Tibial nerve (tissue), 3 donors: ENCODE data around the gene MOV10L1.
"Not testable (repeated sequence)": the region's sequence is repeated elsewhere in the genome, so short reads cannot be mapped to it uniquely, and the experiment has no call there.

ENCODE experiments used
- CTCF ChIP-seq, 5 experiments: fragments of 200-600 bp in 3 of 5; fragments of 450-650 bp in 2 of 5; sonication (generic) in 3 of 5; IDR thresholded peaks; one replicate each; pipeline ENCODE4 v1.5.1; 2016 to 2019; ENCODE audit warnings: antibody characterized with exemption in 5 of 5, mild to moderate bottlenecking in 3 of 5, moderate library complexity in 2 of 5
- POLR2A ChIP-seq, 2 donors: fragments of 450-650 bp; IDR thresholded peaks; one replicate each; pipeline ENCODE4 v1.6.1; 2017; ENCODE audit warnings: antibody characterized with exemption in 2 of 2, mild to moderate bottlenecking in 2 of 2, moderate library complexity in 2 of 2

GRCh38 chr22:50147258-50148165 is 57.7 kb downstream of the MOV10L1 start:
- TF ChIP-seq CTCF, POLR2A (IDR thresholded peaks at IDR 0.05): not testable (repeated sequence)
